Activated gamma-delta T cell treated with anti-CD3 and anti-CD28 coated beads, Interleukin-2, amount 50 U/mL, for 16 hours (primary cell): ENCODE results near the gene SMG7.
"Not testable (repeated sequence)": the region's sequence is repeated elsewhere in the genome, so short reads cannot be mapped to it uniquely, and the experiment has no call there.

Source experiments
- DNase-seq: peaks from one replicate; pipeline ENCODE4 v3.0.0-alpha.2; 2020; ENCODE audit warnings: low read depth

Gene SMG7

GRCh38 chr1:183472488-183473216 is at the start of gene SMG7:
Gene SMG7 (plus strand): TSS chr1:183472499. CDS start chr1:183472621, 122 bp downstream.
- peak; percentile 20 for DNase-seq

GRCh38 chr1:183423541-183423940 is 48.8 kb upstream of the SMG7 start:
- DNase-seq = no peak

GRCh38 chr1:183424691-183425090 is 47.6 kb upstream of the SMG7 start:
- DNase-seq = no peak

- DNase-seq = not testable (repeated sequence)
These were observed 44.7 kb upstream of the SMG7 start for GRCh38 chr1:183427591-183427990.

GRCh38 chr1:183431840-183432547 is 40.3 kb upstream of the SMG7 start:
- DNase-seq = no peak

- no peak for DNase-seq
These were observed 39.8 kb upstream of the SMG7 start for GRCh38 chr1:183432548-183432875.

- no peak for DNase-seq
These were observed 38.6 kb upstream of the SMG7 start for GRCh38 chr1:183433703-183434102.

- DNase-seq = no peak
These were observed 36.8 kb upstream of the SMG7 start for GRCh38 chr1:183435497-183435896.

GRCh38 chr1:183438060-183438459 is 34.2 kb upstream of the SMG7 start:
- DNase-seq = no peak

- no peak for DNase-seq
These were observed 29.3 kb upstream of the SMG7 start for GRCh38 chr1:183443011-183443410.

- no peak for DNase-seq
These were observed 28.8 kb upstream of the SMG7 start for GRCh38 chr1:183443466-183443865.

GRCh38 chr1:183444243-183444642 is 28.1 kb upstream of the SMG7 start:
- no peak for DNase-seq

GRCh38 chr1:183449223-183449770 is 23.0 kb upstream of the SMG7 start:
- no peak for DNase-seq

- DNase-seq = no peak
These were observed 22.2 kb upstream of the SMG7 start for GRCh38 chr1:183450093-183450492.

GRCh38 chr1:183454377-183454776 is 17.9 kb upstream of the SMG7 start:
- no peak for DNase-seq

- DNase-seq = no peak
These were observed 15.5 kb upstream of the SMG7 start for GRCh38 chr1:183456826-183457225.

- DNase-seq = no peak
These were observed 14.8 kb upstream of the SMG7 start for GRCh38 chr1:183457449-183457848.

- DNase-seq = no peak
These were observed 11.7 kb upstream of the SMG7 start for GRCh38 chr1:183460596-183460995.

GRCh38 chr1:183461350-183461749 is 10.9 kb upstream of the SMG7 start:
- no peak for DNase-seq

GRCh38 chr1:183463566-183463965 is 8.7 kb upstream of the SMG7 start:
- DNase-seq = no peak

GRCh38 chr1:183466781-183467180 is 5.5 kb upstream of the SMG7 start:
- DNase-seq = no peak

- DNase-seq = no peak
These were observed 4.6 kb upstream of the SMG7 start for GRCh38 chr1:183467687-183468086.

GRCh38 chr1:183470147-183470960 is 1.9 kb upstream of the SMG7 start:
- DNase-seq = peak; percentile 92
